ENCODE data around the gene CCDC185.

CCDC185 gene

DNA sequence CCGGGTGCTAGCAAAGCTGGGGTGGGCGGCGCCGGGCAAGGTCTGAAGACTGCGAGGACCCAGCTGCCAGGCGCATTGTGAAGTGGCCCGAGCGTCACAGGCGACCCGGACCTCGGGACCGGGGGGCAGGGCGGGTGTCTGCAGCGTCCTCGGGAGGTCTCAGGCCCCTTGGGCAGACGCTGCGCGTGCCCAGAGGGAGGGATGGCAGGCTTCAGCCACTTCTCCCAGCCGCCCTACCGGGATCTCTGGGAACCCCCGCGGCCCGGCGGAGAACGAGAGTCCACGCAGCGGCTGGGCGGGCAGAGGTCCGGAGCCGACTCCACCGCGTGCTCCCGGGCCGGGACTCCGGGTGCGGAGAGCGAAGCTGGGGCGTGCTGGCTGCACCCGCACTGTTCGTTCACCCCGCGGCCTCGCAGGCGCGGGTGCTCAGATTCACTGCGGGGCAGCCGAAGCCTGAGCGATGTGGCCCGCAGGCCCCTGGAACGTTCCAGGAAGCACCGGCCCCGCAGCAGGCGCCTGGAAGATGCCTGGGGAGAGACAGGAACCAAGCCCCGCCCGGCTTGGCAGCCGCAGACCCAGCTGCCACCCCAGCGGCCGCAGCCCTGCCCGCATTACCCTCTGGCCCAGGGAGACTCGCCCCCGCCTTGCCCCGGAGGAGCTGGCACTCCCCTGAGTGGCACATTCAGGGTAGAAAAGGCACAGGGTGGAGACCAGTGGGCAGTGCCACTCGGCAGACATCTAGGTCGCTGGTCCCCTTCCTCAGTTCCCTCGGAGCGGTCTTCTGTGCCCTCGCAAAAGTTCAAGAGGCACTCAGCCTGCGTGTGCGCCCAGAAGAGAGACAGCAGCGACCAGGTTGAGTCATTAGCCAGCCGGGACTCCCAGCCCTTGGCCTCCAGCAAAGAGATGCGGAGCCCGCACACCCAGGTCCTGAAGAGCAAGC lies at the start of gene CCDC185:
CCDC185 (plus strand) TSS at position 141 of the 940 bp plus-strand sequence; CDS start at position 202, 61 bp downstream.
- peak in 3 of 10 donors; percentile 68 to 82 (median 81) for DNase-seq
- intact Hi-C loops (cut with DNase I) = no loop called here

GRCh38 chr1:223343692-223344091 lies 49.5 kb upstream of the CCDC185 start:
- DNase-seq = no peak
- intact Hi-C loops (cut with DNase I) = no loop called here

DNA sequence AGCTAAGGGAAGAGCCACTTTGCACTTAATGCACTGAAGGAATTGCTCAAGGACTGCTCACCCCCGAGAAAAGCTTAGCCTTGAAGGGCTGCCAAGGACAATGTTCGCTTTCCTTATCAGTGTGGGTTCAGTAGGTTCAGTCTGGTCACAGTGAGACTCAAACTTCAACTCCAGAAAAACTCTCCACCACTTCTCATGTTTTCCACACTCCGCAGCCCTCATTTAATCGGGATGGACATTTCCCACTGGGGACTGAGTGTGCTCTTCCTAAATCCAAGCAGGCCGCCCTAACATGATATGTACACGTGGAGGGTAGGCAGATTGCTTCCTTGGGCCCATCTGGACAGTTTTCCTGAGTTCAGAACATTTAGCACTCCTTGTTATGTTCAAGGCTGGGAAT lies 48.7 kb upstream of the CCDC185 start:
- intact Hi-C loops (cut with DNase I) = no loop called here
- no peak for DNase-seq

DNA sequence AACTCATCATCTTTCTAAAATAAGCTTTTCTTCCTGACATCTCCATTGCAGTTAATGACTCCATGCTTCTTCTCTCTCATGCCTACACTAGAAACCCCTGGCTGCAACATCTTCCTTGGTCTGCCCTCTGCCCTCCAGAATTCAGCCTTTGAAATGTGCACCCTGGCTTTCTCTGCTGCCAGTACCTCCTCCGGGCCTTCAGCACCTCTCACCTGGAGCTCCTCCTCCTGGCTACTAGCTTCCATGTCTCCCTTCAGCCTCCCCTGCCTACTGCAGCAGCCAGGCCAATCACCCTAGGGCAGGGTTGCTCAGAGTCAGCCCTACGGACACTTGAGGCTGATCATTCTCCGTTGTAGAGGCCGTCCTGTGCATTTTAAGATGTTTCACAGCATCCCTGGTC lies 47.5 kb upstream of the CCDC185 start:
- intact Hi-C loops (cut with DNase I) = no loop called here
- DNase-seq = no peak

DNA sequence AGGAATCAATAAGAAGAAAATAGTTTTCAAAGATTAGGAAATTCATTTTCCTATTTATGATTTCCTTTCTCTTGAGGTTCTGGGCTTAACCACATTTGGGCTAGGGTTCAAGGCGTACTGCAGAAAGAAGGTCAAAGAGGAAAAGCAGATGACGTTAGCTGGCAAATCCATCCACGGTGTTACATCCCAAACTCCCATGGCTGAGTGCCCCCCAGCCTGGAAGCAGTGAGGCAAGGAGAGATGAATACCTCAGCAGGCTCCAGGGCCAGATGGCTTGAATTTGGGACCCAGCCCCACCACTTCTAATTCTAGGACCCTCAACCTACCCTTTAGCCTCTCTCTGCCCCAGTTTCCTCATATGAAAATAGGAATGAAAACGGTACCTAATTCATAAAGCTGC lies 46.9 kb upstream of the CCDC185 start:
- no peak for DNase-seq
- intact Hi-C loops (cut with DNase I) = no loop called here

DNA sequence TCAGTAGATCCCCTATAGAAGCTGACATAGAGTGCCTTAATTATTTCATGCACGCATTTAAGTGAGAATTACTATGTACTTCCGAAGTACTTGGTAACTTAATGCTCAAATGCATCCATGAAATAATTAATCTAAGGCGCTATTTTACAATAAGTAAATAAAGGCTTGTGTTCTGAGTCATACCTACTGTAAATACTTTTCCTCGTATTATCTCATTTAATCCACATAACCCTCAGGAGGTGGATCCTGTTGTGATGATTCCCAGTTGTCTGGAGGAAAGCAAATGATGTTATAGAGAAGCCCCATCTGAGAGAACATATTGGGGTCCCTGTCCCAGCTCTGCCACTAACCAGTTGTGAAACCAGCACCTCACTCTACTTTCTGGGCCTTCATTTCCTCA lies 45.6 kb upstream of the CCDC185 start:
- intact Hi-C loops (cut with DNase I) = no loop called here
- DNase-seq = no peak

- intact Hi-C loops (cut with DNase I) = no loop called here
- DNase-seq = no peak
Measured at GRCh38 chr1:223348439-223348838, 44.8 kb upstream of the CCDC185 start.

DNA sequence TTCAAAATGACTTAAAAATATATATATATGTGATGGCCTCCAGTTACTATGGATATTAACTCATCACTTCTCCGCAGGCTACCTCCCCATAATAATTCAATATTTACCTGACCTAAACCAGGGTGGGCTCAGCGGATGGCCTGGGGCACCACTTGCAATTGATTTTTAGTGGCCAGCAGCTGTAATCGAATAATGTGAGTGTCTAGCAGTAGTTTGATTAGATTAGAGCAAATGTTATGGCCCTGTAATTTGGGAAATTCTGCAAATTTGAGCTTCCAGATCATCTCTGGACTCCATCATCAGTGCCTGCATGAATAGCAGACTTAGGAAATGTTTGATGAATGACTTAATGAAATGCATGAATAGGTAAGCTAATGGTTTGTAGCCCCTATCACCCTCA lies 44.0 kb upstream of the CCDC185 start:
- no peak for DNase-seq
- intact Hi-C loops (cut with DNase I) = no loop called here

- intact Hi-C loops (cut with DNase I) = loop anchor here (10.0 kb wide), 1 partner anchor 216 kb away; no protein-coding TSS in a partner anchor
- no peak for DNase-seq
Measured at GRCh38 chr1:223350361-223350908, 42.8 kb upstream of the CCDC185 start.

DNA sequence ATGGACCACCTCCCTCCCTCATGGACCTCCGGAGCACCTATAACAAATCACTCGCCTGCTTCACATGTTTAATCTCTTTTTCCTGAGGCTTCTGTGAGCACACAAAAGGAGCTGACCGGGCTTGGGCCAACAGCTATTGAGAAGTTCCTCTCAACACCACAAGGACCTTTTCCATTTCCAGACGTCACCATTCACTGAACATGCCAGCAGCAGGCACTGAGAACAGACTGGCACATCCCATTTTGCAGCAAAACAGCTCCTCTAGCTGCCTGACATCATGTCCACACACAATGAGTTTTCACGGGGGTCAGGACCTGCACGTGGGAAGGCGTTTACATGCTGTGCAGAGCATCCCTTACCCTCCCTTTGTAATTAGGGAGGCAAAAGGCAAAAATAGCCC lies 40.3 kb upstream of the CCDC185 start:
- DNase-seq = no peak
- intact Hi-C loops (cut with DNase I) = loop anchor here (10.0 kb wide), 1 partner anchor 218 kb away; no protein-coding TSS in a partner anchor

- no peak for DNase-seq
- intact Hi-C loops (cut with DNase I) = loop anchor here (10.0 kb wide), 1 partner anchor 219 kb away; no protein-coding TSS in a partner anchor
Measured at GRCh38 chr1:223353939-223354338, 39.3 kb upstream of the CCDC185 start.

- intact Hi-C loops (cut with DNase I) = loop anchor here (10.0 kb wide), 1 partner anchor 221 kb away; no protein-coding TSS in a partner anchor
- no peak for DNase-seq
Measured at GRCh38 chr1:223355699-223356098, 37.5 kb upstream of the CCDC185 start.

DNA sequence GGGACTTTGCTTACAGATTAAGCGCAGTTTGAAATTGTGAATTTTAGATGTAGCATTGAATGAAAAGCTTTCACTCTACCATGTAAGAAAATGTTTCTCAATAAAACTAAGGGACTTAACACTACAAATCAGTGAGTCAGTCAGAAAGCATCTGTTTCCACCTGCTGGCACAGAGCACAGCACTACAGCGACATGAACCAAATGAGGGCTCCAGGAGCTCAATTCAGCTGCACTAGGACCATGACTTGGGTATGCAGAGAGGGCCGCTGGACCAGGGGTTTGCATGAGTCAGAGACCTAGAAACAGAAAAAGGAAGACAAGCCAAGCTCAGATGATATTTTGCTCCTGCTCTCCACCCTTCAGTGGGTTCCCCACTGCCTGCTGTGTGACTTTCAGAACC lies 34.4 kb upstream of the CCDC185 start:
- DNase-seq = no peak
- intact Hi-C loops (cut with DNase I) = loop anchor here (10.0 kb wide), 1 partner anchor 224 kb away; no protein-coding TSS in a partner anchor

- DNase-seq = peak in 7 of 10 donors; percentile 40 to 91 (median 53)
Measured at GRCh38 chr1:223363057-223363855, 30.0 kb upstream of the CCDC185 start.

DNA sequence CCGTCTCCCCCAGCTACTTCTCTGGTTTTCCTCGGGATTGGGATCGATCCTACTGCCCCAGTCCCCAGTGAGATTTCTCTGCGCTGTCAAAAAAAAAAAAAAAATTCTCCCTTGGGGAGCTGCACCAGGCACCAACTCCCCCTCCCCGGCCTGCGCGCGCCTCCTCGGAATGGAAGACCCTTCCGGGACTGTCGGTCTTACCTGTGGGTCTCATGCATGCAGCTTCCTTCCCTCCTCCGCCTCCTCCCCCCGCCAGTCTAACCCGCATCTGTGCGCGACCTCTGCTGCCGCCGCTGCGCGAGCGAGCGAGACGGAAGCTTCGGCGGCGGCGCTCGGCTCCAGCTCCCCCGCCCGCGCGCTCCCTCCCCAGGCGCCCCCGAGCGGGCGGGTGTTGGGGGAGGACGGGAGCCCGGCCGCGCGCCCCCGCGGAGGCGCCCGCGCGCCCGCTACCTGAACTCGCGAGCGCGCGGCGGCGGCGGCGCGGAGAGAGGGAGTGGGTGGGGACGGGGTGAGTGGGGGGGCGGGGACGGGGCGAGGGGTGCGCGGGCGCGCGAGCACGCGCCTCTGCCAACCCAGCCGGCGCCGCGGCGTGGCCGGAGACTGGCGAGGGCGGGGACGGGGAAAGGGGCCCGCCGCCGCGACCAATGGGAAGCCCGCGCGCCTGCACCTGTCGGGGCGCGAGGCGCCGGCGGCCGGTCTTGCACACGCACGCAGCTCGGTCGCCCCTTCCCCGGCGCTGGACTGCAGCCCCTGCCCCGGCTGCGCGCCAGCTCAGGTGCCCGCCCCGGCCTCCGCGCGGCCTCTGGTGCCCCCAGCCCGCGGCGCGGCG lies 29.1 kb upstream of the CCDC185 start, which contains the start of gene SUSD4:
SUSD4 (minus strand) TSS at position 321 of the 829 bp plus-strand sequence. CDS start 751 bp downstream, outside the sequence.
- intact Hi-C loops (cut with DNase I) = no loop called here
- peak in 9 of 10 donors; percentile 26 to 92 (median 57) for DNase-seq

More at GRCh38 chr1:223363057-223363855, 30.0 kb upstream of the CCDC185 start:
- intact Hi-C loops (cut with DNase I) = no loop called here

GRCh38 chr1:223364685-223365382 lies 28.4 kb upstream of the CCDC185 start:
- intact Hi-C loops (cut with DNase I) = no loop called here

GRCh38 chr1:223374064-223374610 lies 19.1 kb upstream of the CCDC185 start:
- intact Hi-C loops (cut with DNase I) = no loop called here
- DNase-seq = no peak

More at GRCh38 chr1:223364685-223365382, 28.4 kb upstream of the CCDC185 start:
- DNase-seq = peak in 6 of 10 donors; percentile 21 to 89 (median 66)

DNA sequence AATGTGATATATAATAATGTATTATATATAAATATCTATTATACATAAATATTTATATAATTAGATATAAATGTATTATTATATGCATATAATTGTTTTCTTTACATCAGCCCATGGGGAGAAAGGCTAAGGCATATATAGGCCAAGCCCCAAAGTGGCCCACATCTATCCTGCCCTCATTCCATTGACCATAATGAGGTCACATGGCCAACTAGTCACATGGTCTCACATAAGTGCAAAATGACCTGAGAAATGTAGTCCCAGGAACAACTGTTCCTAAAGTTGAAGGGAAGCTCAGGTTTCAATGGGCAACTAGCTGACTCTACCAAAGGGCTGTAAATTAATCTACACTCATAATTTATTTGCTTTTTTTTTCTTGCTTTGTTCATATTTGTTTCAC lies 14.5 kb upstream of the CCDC185 start:
- intact Hi-C loops (cut with DNase I) = no loop called here
- no peak for DNase-seq

GRCh38 chr1:223386013-223386412 lies 7.2 kb upstream of the CCDC185 start:
- DNase-seq = no peak
- intact Hi-C loops (cut with DNase I) = no loop called here
